H9 (cell line): ENCODE data around the gene ARRB1. TPM values are rescaled to one million over a fixed set of nuclear protein-coding genes. Genes with fewer than 3 reads are reported as not detected.
A peak's percentile ranks its signal among the peaks of the same experiment; 100 is the strongest.

Experiments
- DNase-seq: peaks from one replicate; pipeline ENCODE4 v3.0.0-alpha.2; 2017
- H2AFZ ChIP-seq: one replicate; pipeline ENCODE4 v1.6.1; 2013; ENCODE audit warnings: mild to moderate bottlenecking, low read length, control low read depth, moderate library complexity
- H2AK5ac ChIP-seq: 2 replicates; pipeline ENCODE4 v1.6.1; 2013; ENCODE audit warnings: low read length, control low read depth, mixed read lengths; ENCODE audit not compliant: insufficient read length
- H2BK120ac ChIP-seq: one replicate; pipeline ENCODE4 v1.6.1; 2013; ENCODE audit warnings: low read depth, mild to moderate bottlenecking, low read length, control low read depth, inconsistent platforms; ENCODE audit not compliant: poor library complexity, severe bottlenecking
- H2BK12ac ChIP-seq: 2 replicates; pipeline ENCODE4 v1.6.1; 2013; ENCODE audit warnings: low read length, control low read depth, mixed read lengths, low read depth; ENCODE audit not compliant: insufficient read length
- H2BK15ac ChIP-seq: 2 replicates; pipeline ENCODE4 v1.6.1; 2013; ENCODE audit warnings: low read depth, low read length, control low read depth
- H2BK20ac ChIP-seq: one replicate; pipeline ENCODE4 v1.6.1; 2013; ENCODE audit warnings: low read depth, mild to moderate bottlenecking, low read length, control low read depth, inconsistent platforms; ENCODE audit not compliant: poor library complexity, severe bottlenecking
- H2BK5ac ChIP-seq: 2 replicates; pipeline ENCODE4 v1.6.1; 2013; ENCODE audit warnings: low read length, control low read depth, mixed read lengths; ENCODE audit not compliant: insufficient read length
- H3K14ac ChIP-seq: 2 replicates; pipeline ENCODE4 v1.6.1; 2013; ENCODE audit warnings: low read length, control low read depth; ENCODE audit not compliant: insufficient read depth
- H3K18ac ChIP-seq: 2 replicates; pipeline ENCODE4 v1.6.1; 2013; ENCODE audit warnings: low read depth, mild to moderate bottlenecking, mixed read lengths, low read length, control low read depth; ENCODE audit not compliant: insufficient read length
- H3K23ac ChIP-seq: 2 replicates; pipeline ENCODE4 v1.6.1; 2013; ENCODE audit warnings: low read length, control low read depth, mixed read lengths, low read depth; ENCODE audit not compliant: insufficient read length
- H3K23me2 ChIP-seq: 2 replicates; pipeline ENCODE4 v1.6.1; 2013; ENCODE audit warnings: low read depth, mild to moderate bottlenecking, mixed read lengths, low read length, control low read depth; ENCODE audit not compliant: insufficient read length, poor library complexity, severe bottlenecking
- H3K27ac ChIP-seq: 2 replicates; pipeline ENCODE4 v1.5.1; 2013; ENCODE audit warnings: low read length, control low read depth, mixed read lengths, low read depth; ENCODE audit not compliant: insufficient read length
- H3K27me3 ChIP-seq: 2 replicates; pipeline ENCODE4 v1.6.1; 2013; ENCODE audit warnings: low read length, control low read depth, inconsistent platforms; ENCODE audit not compliant: insufficient read depth
- H3K4ac ChIP-seq: 2 replicates; pipeline ENCODE4 v1.6.1; 2013; ENCODE audit warnings: low read depth, mild to moderate bottlenecking, control low read depth, inconsistent platforms, low read length, moderate library complexity
- H3K4me1 ChIP-seq: 2 replicates; pipeline ENCODE4 v1.6.1; 2013; ENCODE audit warnings: low read length, control low read depth, inconsistent platforms; ENCODE audit not compliant: insufficient read depth
- H3K4me2 ChIP-seq: 2 replicates; pipeline ENCODE4 v1.6.1; 2013; ENCODE audit warnings: low read length, control low read depth, mixed read lengths; ENCODE audit not compliant: insufficient read length, insufficient read depth
- H3K56ac ChIP-seq: 2 replicates; pipeline ENCODE4 v1.6.1; 2013; ENCODE audit warnings: low read depth, mild to moderate bottlenecking, mixed read lengths, low read length, control low read depth; ENCODE audit not compliant: insufficient read length
- H3K79me1 ChIP-seq: 2 replicates; pipeline ENCODE4 v1.6.1; 2013; ENCODE audit warnings: low read depth, mild to moderate bottlenecking, moderate library complexity, low read length, control low read depth, inconsistent platforms; ENCODE audit not compliant: insufficient read depth, poor library complexity, severe bottlenecking
- H3K79me2 ChIP-seq: 2 replicates; pipeline ENCODE4 v1.6.1; 2013; ENCODE audit warnings: low read length, control low read depth, inconsistent platforms; ENCODE audit not compliant: insufficient read depth
- H3K9ac ChIP-seq: 2 replicates; pipeline ENCODE4 v1.6.1; 2013; ENCODE audit warnings: low read length, control low read depth, mixed read lengths; ENCODE audit not compliant: insufficient read length; ENCODE audit errors: extremely low read depth
- H3K9me3 ChIP-seq: one replicate; pipeline ENCODE4 v1.6.1; 2013; ENCODE audit warnings: low read depth, low read length, inconsistent platforms; ENCODE audit not compliant: control insufficient read depth
- H3T11ph ChIP-seq: one replicate; pipeline ENCODE4 v1.6.1; 2013; ENCODE audit warnings: mild to moderate bottlenecking, low read length, control low read depth, inconsistent platforms
- H4K20me1 ChIP-seq: one replicate; pipeline ENCODE4 v1.6.1; 2013; ENCODE audit not compliant: control insufficient read depth, insufficient read length, insufficient read depth
- H4K5ac ChIP-seq: 2 replicates; pipeline ENCODE4 v1.6.1; 2013; ENCODE audit warnings: low read depth, mild to moderate bottlenecking, mixed read lengths, low read length, control low read depth; ENCODE audit not compliant: insufficient read length
- H4K8ac ChIP-seq: replicated peaks from 2 replicates; pipeline ENCODE4 v1.6.1; 2013; ENCODE audit warnings: low read length, control low read depth, mixed read lengths, low read depth; ENCODE audit not compliant: insufficient read length
- H4K91ac ChIP-seq: 2 replicates; pipeline ENCODE4 v1.6.1; 2013; ENCODE audit warnings: low read depth, mild to moderate bottlenecking, moderate library complexity, mixed read lengths, low read length, control low read depth; ENCODE audit not compliant: insufficient read length
- H3K27ac Mint-ChIP-seq, 3 experiments: 2 replicates in 2 of 3; 3 replicates in 1 of 3; pipeline ENCODE4 v1.8.0; 2020 to 2021; ENCODE audit warnings: mixed read lengths in 3 of 3, mild to moderate bottlenecking in 1 of 3, moderate library complexity in 1 of 3
- H3K27me3 Mint-ChIP-seq: 2 replicates; pipeline ENCODE4 v1.8.0; 2021; ENCODE audit warnings: low read depth, mild to moderate bottlenecking, moderate library complexity, mixed read lengths
- H3K36me3 Mint-ChIP-seq, 3 experiments: 2 replicates in 2 of 3; 3 replicates in 1 of 3; pipeline ENCODE4 v1.8.0; 2020 to 2021; ENCODE audit warnings: low read depth in 3 of 3, mixed read lengths in 3 of 3; ENCODE audit not compliant: insufficient read depth in 1 of 3
- H3K4me1 Mint-ChIP-seq, 2 experiments: 2 replicates each; pipeline ENCODE4 v1.8.0; 2020; ENCODE audit warnings: mixed read lengths in 2 of 2
- H3K4me3 Mint-ChIP-seq, 2 experiments: 2 replicates in 1 of 2; 3 replicates in 1 of 2; pipeline ENCODE4 v1.8.0; 2020 to 2021; ENCODE audit warnings: mild to moderate bottlenecking in 2 of 2, mixed read lengths in 2 of 2, moderate library complexity in 1 of 2
- H3K9me3 Mint-ChIP-seq, 2 experiments: 2 replicates in 1 of 2; 3 replicates in 1 of 2; pipeline ENCODE4 v1.8.0; 2020; ENCODE audit warnings: mild to moderate bottlenecking in 2 of 2, mixed read lengths in 2 of 2, moderate library complexity in 1 of 2
- CTCF ChIP-seq: fragments of 200-600 bp; sonication (generic); conservative IDR thresholded peaks from 3 replicates; pipeline ENCODE4 v1.8.0; 2021; ENCODE audit warnings: antibody characterized with exemption, mild to moderate bottlenecking
- WGBS: extraction: QIAGEN DNeasy Blood & Tissue Kit; methylation state at CpG from one replicate; pipeline ENCODE4 v1.1.7; 2013; ENCODE audit warnings: missing lambda C conversion rate, low lambda C conversion rate, mixed read lengths; ENCODE audit not compliant: insufficient read length; ENCODE audit errors: extremely low coverage; 5-methylcytosine and 5-hydroxymethylcytosine counted together
- total RNA-seq: library from RNA; stranded (reverse); gene quantifications from 2 replicates; pipeline ENCODE4 v1.2.1, GENCODE V29; 2021

ARRB1 gene
- total RNA-seq, 1 experiment from 2014 or later, result 20.6 TPM

GRCh38 chr11:75240311-75241035, 111.0 kb downstream of the ARRB1 start, which contains the start of gene TPBGL:
Gene TPBGL (plus strand): TSS chr11:75240774. CDS start chr11:75241050, 276 bp downstream.
- peaks cover 20% of the 10 kb centered on the region; the same call in 1 of the 2 replicates for H3K27me3 ChIP-seq
- Mint-ChIP-seq H3K4me1 (peaks cover 24 to 43% of the 10 kb centered on the region in 2 experiments), H3K4me3 (peak within 1 kb of the TSS; percentile 67 to 87), H3K27me3 (peaks cover 69% of the 10 kb centered on the region), H3K27ac (no peak within 1 kb of the TSS), H3K36me3 (no peaks in the 10 kb centered on the region; a peak in 1 of 7 replicates), H3K9me3 (no peaks in the 10 kb centered on the region)
- H4K20me1 ChIP-seq, result no peaks in the 10 kb centered on the region
- H3K18ac ChIP-seq, result no peak within 1 kb of the TSS
- H4K8ac ChIP-seq, result no peak within 1 kb of the TSS
- H4K91ac ChIP-seq, result no peak within 1 kb of the TSS
- no peak within 1 kb of the TSS for H2BK120ac ChIP-seq
- H2BK5ac ChIP-seq, result no peak within 1 kb of the TSS
- peaks cover 5% of the 10 kb centered on the region for H3K4me1 ChIP-seq
- H2BK15ac ChIP-seq, result no peak within 1 kb of the TSS
- H3K56ac ChIP-seq, result no peak within 1 kb of the TSS
- H3K23me2 ChIP-seq, result peaks cover 10% of the 10 kb centered on the region
- WGBS, result no CpG with 5 or more reads among the region's 58 CpGs
- DNase-seq, result peak; percentile 73
- H2BK12ac ChIP-seq, result no peak within 1 kb of the TSS
- H3K23ac ChIP-seq, result no peak within 1 kb of the TSS
- no peak within 1 kb of the TSS for H4K5ac ChIP-seq
- H3K4ac ChIP-seq, result no peak within 1 kb of the TSS
- no peak within 1 kb of the TSS for H3K27ac ChIP-seq
- 0 out of 2 replicates have a peak, but pooled peaks cover under 1% of the 10 kb centered on the region for H3K79me2 ChIP-seq
- no peak for TF ChIP-seq CTCF
- H2BK20ac ChIP-seq, result no peak within 1 kb of the TSS
- no peaks in the 10 kb centered on the region for H3K79me1 ChIP-seq
- no peak within 1 kb of the TSS for H3K9ac ChIP-seq
- H3K14ac ChIP-seq, result peak within 1 kb of the TSS; percentile 22
- no peak within 1 kb of the TSS for H3T11ph ChIP-seq
- no peak within 1 kb of the TSS for H2AFZ ChIP-seq
- H3K4me2 ChIP-seq, result peak within 1 kb of the TSS; percentile 59
- no peak within 1 kb of the TSS for H2AK5ac ChIP-seq
- no peaks in the 10 kb centered on the region for H3K9me3 ChIP-seq
